Activated CD4-positive, alpha-beta T cell treated with anti-CD3 and anti-CD28 coated beads, Interleukin-2, amount 50 U/mL, for 16 hours (primary cell): ENCODE measurements around the gene EME1.
A peak's percentile ranks its signal among the peaks of the same experiment; 100 is the strongest.
"Not testable (repeated sequence)": the region's sequence is repeated elsewhere in the genome, so short reads cannot be mapped to it uniquely, and the experiment has no call there.

Experiments
- DNase-seq: peaks from one replicate; pipeline ENCODE4 v3.0.0-alpha.2; 2020

Gene EME1, protein sequence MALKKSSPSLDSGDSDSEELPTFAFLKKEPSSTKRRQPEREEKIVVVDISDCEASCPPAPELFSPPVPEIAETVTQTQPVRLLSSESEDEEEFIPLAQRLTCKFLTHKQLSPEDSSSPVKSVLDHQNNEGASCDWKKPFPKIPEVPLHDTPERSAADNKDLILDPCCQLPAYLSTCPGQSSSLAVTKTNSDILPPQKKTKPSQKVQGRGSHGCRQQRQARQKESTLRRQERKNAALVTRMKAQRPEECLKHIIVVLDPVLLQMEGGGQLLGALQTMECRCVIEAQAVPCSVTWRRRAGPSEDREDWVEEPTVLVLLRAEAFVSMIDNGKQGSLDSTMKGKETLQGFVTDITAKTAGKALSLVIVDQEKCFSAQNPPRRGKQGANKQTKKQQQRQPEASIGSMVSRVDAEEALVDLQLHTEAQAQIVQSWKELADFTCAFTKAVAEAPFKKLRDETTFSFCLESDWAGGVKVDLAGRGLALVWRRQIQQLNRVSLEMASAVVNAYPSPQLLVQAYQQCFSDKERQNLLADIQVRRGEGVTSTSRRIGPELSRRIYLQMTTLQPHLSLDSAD

GRCh38 chr17:50372758-50373556 is at the start of gene EME1, which contains the start of gene MRPL27:
TSS of gene EME1 (plus strand) at chr17:50373229. CDS start at chr17:50375209, 1,980 bp downstream.
TSS of gene MRPL27 (minus strand) at chr17:50373184. CDS start at chr17:50373170, 14 bp downstream.
- peak; percentile 94 for DNase-seq

- DNase-seq = no peak
These were observed 47.1 kb upstream of the EME1 start for GRCh38 chr17:50325906-50326305.

GRCh38 chr17:50326831-50327364 is 46.1 kb upstream of the EME1 start:
- DNase-seq = peak; percentile 30

- DNase-seq = no peak
These were observed 44.4 kb upstream of the EME1 start for GRCh38 chr17:50328363-50329325.

DNA sequence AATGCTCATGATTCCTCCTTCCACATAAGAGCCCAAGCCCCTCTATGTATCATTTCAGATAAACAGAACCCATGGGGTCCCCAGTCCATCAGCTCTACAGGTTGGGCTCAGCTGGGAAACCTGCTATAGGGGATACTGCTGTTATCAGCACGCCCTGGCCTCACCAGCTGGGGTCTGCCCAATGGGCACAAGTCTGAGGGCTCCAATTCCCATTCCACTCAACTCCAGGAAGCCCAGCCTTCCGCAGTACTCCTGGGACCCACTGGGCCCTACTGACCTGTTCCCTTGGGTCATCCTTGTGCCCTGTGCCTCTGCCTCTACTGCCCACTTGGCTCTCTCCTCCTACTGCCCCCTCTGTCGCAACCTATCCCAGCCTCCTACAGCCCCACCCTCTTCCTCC is 43.3 kb upstream of the EME1 start:
- DNase-seq = no peak

DNA sequence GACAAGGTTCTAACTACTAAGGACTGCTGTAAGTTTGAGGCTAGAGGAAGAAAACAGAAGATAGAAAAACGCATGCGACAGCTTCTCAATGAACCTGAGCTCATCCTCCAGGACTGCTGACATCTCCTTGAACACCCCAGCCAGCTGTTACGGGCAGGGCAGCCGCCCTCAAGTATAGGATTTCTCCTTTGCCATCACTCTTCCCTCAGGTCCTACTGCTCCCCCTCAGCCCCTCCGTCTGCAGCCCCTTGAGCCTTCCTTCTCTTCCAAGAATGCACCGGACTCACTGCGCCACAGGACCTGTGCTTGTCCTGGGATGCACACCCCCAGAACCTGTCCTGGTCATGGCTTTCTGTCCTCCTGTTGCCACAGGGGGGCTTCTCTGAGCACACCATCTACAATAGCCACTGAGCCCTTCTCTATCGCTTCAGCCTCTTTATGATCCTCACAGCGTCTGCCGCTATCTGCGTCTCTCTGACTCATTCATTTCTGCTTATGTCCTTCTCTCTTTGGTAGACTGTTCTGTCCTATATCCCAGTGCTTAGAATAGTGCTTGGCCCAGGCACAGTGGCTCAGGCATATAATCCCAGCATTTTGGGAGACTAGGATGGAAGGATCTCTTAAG is 42.8 kb upstream of the EME1 start:
- DNase-seq = no peak

DNA sequence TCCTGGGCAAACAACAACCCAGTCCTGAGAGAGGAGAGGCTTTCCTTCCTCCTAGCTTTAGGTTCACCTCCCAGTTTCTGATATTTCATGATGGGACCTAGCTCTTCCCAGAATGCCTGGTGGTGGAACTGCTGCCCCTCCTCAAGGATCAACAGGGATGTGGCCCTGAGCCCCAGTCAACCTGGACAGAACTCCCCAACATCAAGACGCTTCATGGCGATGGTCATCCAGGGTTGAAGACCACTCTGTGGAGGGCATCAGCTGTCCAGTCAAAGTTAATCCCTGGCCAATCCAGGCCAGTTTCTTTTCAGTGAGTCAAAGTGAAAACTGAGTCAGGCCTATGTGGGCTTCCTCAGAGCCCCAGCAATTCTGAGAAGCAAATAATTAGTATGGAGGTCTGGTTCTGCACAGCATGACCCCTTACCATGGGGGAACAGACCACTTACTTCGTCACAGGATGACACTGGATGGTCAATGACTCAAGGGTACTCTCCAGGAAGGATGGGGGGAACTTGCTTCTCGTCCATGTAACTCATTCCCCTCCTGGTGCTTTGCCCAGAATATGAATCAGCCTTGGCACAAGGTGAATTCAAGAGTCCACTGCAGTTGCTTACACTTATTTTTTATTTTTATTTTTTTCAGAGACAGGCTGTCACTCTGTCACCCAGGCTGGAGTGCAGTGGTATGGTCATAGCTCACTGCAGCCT is 41.8 kb upstream of the EME1 start:
- DNase-seq = peak; percentile 45

DNA sequence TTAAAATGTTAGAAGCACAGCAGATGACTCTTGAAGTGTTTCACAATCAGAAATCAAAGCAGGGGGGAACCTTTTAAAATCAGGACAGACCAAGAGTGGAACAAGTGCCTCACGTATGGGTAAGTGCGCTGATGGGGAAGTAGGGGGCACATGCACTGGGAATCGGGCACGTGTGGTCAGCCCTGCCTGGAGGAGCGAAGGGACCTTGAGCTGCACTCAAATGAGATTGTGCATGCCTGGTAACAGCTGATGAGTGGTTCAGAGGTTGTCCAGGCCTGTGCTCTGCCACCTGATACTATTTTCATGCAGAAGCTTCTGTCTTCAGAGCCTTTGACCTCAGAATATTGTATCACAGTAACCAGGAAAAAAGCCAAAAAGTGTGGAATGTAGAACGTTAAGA is 40.8 kb upstream of the EME1 start:
- no peak for DNase-seq

GRCh38 chr17:50333291-50334057 is 39.6 kb upstream of the EME1 start:
- DNase-seq = not testable (repeated sequence)

DNA sequence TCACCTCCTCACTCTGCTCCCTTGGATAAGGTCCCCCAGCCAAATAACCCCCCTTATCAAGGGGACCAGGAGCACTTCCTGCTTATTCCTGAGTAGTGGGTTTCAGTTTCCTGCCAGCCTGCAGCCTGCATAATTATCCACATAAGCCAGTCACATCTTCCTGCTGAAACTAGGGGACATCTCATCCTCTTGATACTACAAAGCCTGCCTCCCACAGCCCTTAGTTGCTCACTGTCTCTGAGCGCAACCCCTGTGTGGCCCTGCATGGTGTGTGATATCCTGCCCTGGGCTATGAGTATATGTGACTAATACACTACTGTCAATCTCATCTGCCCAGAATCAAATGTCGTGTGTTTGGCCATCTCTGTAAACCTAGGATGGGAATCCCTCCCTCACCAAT is 35.1 kb upstream of the EME1 start:
- DNase-seq = no peak

DNA sequence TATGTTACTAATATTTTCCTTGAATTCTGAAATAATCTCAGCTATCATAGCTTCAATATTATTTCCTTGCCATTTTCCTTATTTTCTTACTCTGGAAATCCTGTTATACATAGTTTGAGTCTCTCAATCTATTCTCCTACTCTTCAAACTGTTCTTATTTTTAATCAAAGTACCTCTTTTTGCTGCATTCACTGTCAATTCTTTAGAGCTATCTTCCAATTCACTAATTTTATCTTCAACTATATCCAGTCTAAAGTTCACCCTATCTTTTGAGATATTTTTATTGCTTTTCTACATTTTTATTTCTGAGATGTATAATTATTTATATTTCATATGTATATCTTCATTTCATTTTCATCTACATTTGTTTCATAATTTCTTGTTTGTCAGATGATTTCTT is 34.4 kb upstream of the EME1 start:
- no peak for DNase-seq

- DNase-seq = no peak
These were observed 33.6 kb upstream of the EME1 start for GRCh38 chr17:50339381-50339780.

DNA sequence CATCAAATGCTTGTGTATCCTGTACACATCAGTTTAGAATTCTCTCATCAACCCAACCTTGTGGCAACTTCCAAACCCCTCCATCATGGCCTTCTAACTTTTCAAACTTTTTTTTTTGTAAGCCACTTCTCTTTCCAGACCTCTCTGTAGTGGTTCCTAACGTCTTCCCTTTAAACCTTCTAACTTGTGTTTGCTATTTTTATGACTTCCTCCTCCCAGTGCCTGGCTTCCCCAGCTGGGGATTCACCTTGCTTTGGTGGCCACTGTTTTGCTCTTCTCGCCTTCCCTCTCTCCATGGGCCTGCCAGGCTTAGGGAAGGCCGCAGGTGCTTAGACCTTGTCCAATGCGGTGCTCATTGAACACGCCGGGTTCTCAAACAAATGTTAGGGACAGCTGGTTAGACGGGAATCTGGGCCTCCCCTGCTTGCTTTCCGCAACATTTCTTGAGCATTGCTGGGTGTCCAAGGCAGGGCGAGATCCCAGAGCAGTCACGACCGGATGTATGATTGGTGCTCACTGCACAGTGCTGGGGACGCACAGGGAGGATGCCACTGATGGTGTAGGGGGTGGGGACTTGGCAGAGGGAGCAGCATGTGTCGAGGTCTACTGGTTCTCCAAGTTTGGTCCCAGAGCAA is 28.2 kb upstream of the EME1 start:
- no peak for DNase-seq

- peak; percentile 90 for DNase-seq
These were observed 27.4 kb upstream of the EME1 start, which contains the start of gene XYLT2 for GRCh38 chr17:50345432-50346312. TSS of gene XYLT2 (plus strand) at chr17:50346126. CDS start at chr17:50346141, 15 bp downstream.

DNA sequence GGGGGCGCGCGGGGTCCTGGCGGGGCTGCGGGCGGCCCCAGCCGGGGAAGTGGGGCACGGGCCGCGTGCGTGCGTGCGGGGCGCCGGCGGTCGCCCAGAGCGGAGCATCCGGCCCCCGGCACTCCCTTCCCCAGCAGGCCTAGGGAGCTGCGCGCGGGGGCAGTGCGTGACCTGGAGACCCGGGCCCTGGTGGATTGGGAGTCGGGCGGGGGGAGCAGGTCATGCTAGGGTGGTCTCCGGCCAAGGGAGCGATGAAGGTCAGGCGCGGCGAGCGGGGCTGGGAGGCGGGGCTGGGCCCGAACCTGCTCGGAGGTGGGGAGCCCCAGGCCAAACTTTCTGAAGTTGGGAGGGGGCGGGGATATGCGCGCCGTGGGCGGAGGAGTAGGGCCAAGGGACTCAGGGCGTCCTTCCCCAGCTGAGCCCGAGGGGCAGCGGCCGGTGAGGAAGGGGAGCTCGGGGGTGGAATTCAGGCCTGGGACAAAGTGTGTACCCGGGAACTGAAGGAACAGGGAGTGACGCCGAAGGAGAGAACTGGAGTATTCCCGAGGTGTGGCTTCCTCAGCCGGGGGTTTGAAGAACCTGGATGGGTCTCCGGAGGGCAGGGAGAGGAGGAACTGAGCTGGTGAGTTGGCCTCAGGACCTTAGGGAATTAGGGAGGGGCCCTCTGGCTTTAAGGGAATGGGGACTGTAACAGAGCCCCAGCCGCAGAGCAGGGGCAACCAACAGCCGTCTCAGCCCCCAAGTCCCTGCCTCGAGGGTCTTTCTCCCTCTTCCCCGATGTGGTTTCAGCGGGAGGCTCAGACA is 26.5 kb upstream of the EME1 start:
- peak; percentile 46 for DNase-seq

DNA sequence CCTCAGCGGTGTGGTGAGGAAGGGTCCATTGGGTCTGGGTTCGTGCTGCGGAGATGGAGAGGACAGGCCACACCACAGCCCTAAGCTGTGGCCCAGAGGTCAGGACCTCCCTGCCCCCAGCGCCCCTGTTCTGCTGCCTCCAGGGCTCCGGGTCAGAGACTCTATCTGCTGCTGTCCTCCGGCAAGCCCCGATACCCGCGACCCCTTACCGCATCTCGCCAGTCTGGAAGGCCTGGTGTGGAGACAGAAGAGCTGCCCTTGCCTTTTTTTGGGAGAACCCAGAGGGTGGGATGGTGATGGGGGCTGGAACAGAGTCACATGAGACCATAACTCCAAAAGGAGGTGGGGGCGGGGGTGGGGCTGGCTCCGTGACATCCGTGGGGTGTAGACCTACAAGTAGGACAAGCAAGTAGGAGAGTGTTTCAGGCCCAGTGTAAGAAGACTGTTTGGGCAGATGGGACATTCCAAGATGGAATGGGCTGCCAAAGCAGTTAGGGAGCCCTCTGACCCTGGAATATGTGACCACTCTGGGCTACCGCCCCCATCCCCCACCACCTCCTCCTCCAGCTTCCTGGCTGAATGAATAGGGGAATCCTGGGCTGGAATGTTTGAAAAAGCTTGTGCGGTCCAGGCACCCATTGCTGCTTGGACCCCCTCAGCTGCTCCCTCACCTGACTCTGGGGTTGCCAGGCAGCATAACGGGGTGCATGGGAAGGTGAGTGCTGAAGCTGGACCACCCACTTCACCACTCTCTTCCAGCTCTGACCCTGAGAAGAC is 25.7 kb upstream of the EME1 start:
- no peak for DNase-seq

GRCh38 chr17:50347894-50348291 is 25.1 kb upstream of the EME1 start:
- DNase-seq = no peak
